ENCODE results near the gene PBRM1. TPM values are rescaled to one million over a fixed set of nuclear protein-coding genes. Genes with fewer than 3 reads are reported as not detected.

PBRM1 gene
- total and polyA plus RNA-seq, 8 donors: 6.0 to 130 (median 64.9) TPM

DNA sequence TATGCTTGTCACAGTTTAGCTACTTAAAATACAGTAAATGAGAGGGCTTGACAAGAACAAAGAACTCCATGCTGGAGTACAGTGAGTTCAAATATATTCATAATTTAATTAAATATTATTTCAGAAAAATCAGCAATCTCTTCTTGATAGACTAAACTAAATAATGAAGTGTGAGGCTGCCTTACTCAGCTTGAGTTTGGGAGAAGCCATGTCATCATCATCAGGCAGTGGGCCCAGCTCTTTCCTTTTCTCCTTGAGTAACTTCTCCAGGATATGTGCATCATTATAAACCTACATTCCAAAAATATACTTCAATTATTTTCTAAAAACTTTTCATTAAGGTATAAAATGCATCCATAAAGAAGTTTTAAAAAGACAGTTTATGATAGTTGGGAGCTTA, 70.5 kb downstream of the PBRM1 start:
- H3K4me3 ChIP-seq: no peak overlapping the region

GRCh38 chr3:52614689-52615088, 71.0 kb downstream of the PBRM1 start:
- intact Hi-C loops (cut with DNase I; ENCODE audit: low total_unique reads): no loop called here
- Histone ChIP-seq H3K27me3 (no peaks in the 10 kb centered on the region), H3K27ac (no peak overlapping the region), H3K36me3 (peaks cover 36 to 98% (median 95%) of the 10 kb centered on the region in 4 donors), H3K4me1 (no peaks in the 10 kb centered on the region), H3K9me3 (no peaks in the 10 kb centered on the region), H3K4me3 (no peak overlapping the region)
- 93 to 100% (median 96%) methylated on average over 3 of the region's 3 CpGs for WGBS, 5 donors
- TF ChIP-seq EP300 (IDR thresholded peaks at IDR 0.05) (no peak), CTCF (IDR thresholded peaks at IDR 0.05) (no peak), POLR2A (IDR thresholded peaks at IDR 0.05) (no peak)
- no peak for DNase-seq

More for the DNA sequence above, 70.5 kb downstream of the PBRM1 start:
- no peak for DNase-seq
- no peak overlapping the region for H3K27ac ChIP-seq
- no peaks in the 10 kb centered on the region for H3K9me3 ChIP-seq
- intact Hi-C loops (cut with DNase I; ENCODE audit: low total_unique reads): no loop called here
- H3K27me3 ChIP-seq: no peaks in the 10 kb centered on the region
- H3K4me1 ChIP-seq: no peaks in the 10 kb centered on the region
- TF ChIP-seq POLR2A (IDR thresholded peaks at IDR 0.05) (no peak), EP300 (IDR thresholded peaks at IDR 0.05) (no peak), CTCF (IDR thresholded peaks at IDR 0.05) (no peak), POLR2AphosphoS5 (IDR thresholded peaks at IDR 0.05) (no peak)
- peaks cover 34 to 98% (median 95%) of the 10 kb centered on the region in 4 donors for H3K36me3 ChIP-seq

DNA sequence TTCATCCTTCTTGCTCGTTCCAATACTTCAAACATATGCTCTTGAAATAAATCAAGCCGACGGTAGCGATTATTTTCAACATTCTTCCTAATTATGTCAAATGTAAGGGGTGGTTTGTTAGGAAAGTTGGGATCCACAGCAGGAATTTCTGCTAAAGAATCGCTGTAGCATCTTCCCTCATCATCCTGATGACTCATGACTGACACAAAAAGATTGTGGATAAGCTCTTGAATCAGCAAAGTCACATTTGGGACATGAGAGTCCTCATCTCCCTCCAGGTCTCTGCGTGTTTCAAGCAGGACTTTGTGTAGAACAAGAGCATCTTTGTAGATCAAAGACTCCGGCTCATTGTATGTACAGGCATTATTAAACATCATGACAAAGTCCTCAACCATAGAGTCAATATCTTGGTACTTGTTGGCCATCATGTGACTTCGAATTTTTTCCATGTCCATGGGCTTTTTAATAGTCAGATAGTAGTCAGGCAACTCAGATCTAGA, 76.3 kb downstream of the PBRM1 start:
- WGBS, 5 donors: 95 to 97% (median 96%) methylated on average over 8 of the region's 8 CpGs
- no peak for DNase-seq
- no peaks in the 10 kb centered on the region for H3K9me3 ChIP-seq
- no peak overlapping the region for H3K27ac ChIP-seq
- H3K4me3 ChIP-seq: no peak overlapping the region
- intact Hi-C loops (cut with DNase I; ENCODE audit: low total_unique reads): no loop called here
- H3K36me3 ChIP-seq: peaks cover 25 to 94% (median 83%) of the 10 kb centered on the region in 4 donors
- peaks cover 0 to 24% (median 9%) of the 10 kb centered on the region in 4 donors for H3K4me1 ChIP-seq
- TF ChIP-seq POLR2A (IDR thresholded peaks at IDR 0.05) (no peak), POLR2AphosphoS5 (IDR thresholded peaks at IDR 0.05) (no peak), EP300 (IDR thresholded peaks at IDR 0.05) (no peak), CTCF (IDR thresholded peaks at IDR 0.05) (no peak)
- no peaks in the 10 kb centered on the region for H3K27me3 ChIP-seq

- WGBS, 5 donors: 53 to 80% (median 70%) methylated on average over 2 of the region's 2 CpGs
- Histone ChIP-seq H3K36me3 (peaks cover 26 to 94% (median 83%) of the 10 kb centered on the region in 4 donors), H3K4me1 (peaks cover 0 to 24% (median 9%) of the 10 kb centered on the region in 4 donors)
Observed at GRCh38 chr3:52608337-52608736, 77.4 kb downstream of the PBRM1 start.

More at GRCh38 chr3:52608337-52608736, 77.4 kb downstream of the PBRM1 start:
- intact Hi-C loops (cut with DNase I; ENCODE audit: low total_unique reads): no loop called here
- H3K27ac ChIP-seq: no peak overlapping the region
- TF ChIP-seq POLR2A (IDR thresholded peaks at IDR 0.05) (no peak), CTCF (IDR thresholded peaks at IDR 0.05) (no peak), EP300 (IDR thresholded peaks at IDR 0.05) (no peak), POLR2AphosphoS5 (IDR thresholded peaks at IDR 0.05) (no peak)
- H3K4me3 ChIP-seq: no peak overlapping the region
- DNase-seq: no peak
- no peaks in the 10 kb centered on the region for H3K27me3 ChIP-seq
- no peaks in the 10 kb centered on the region for H3K9me3 ChIP-seq

Measured in stomach (tissue), 9 donors.